ENCODE results near the gene MORF4L1.
A peak's percentile ranks its signal among the peaks of the same experiment; 100 is the strongest.
"Not testable (repeated sequence)": the region's sequence is repeated elsewhere in the genome, so short reads cannot be mapped to it uniquely, and the experiment has no call there.

MORF4L1 gene

GRCh38 chr15:78925956-78926743 lies 53.5 kb downstream of the MORF4L1 start:
- DNase-seq (ENCODE audit: low read depth in 2 of 2): no peak

GRCh38 chr15:78927077-78927790 lies 54.5 kb downstream of the MORF4L1 start:
- DNase-seq (ENCODE audit: low read depth in 2 of 2): no peak

- DNase-seq (ENCODE audit: low read depth in 2 of 2): not testable (repeated sequence)
Observed at GRCh38 chr15:78928176-78928575, 55.5 kb downstream of the MORF4L1 start.

- no peak for DNase-seq (ENCODE audit: low read depth in 2 of 2)
Observed at GRCh38 chr15:78928616-78929093, 56.0 kb downstream of the MORF4L1 start.

- DNase-seq (ENCODE audit: low read depth in 2 of 2): no peak
Observed at GRCh38 chr15:78929536-78930264, 57.0 kb downstream of the MORF4L1 start.

- no peak for DNase-seq (ENCODE audit: low read depth in 2 of 2)
Observed at GRCh38 chr15:78930577-78931388, 58.1 kb downstream of the MORF4L1 start.

GRCh38 chr15:78931439-78932257 lies 59.0 kb downstream of the MORF4L1 start:
- DNase-seq (ENCODE audit: low read depth in 2 of 2): no peak

- DNase-seq (ENCODE audit: low read depth in 2 of 2): no peak
Observed at GRCh38 chr15:78932258-78932808, 59.6 kb downstream of the MORF4L1 start.

- no peak for DNase-seq (ENCODE audit: low read depth in 2 of 2)
Observed at GRCh38 chr15:78933187-78933822, 60.6 kb downstream of the MORF4L1 start.

- no peak for DNase-seq (ENCODE audit: low read depth in 2 of 2)
Observed at GRCh38 chr15:78933823-78934654, 61.3 kb downstream of the MORF4L1 start.

- no peak for DNase-seq (ENCODE audit: low read depth in 2 of 2)
Observed at GRCh38 chr15:78934655-78935023, 61.9 kb downstream of the MORF4L1 start.

- DNase-seq (ENCODE audit: low read depth in 2 of 2): no peak
Observed at GRCh38 chr15:78937132-78937739, 64.5 kb downstream of the MORF4L1 start.

- no peak for DNase-seq (ENCODE audit: low read depth in 2 of 2)
Observed at GRCh38 chr15:78938658-78939488, 66.2 kb downstream of the MORF4L1 start.

- no peak for DNase-seq (ENCODE audit: low read depth in 2 of 2)
Observed at GRCh38 chr15:78942741-78943140, 70.1 kb downstream of the MORF4L1 start.

GRCh38 chr15:78943692-78944091 lies 71.0 kb downstream of the MORF4L1 start:
- DNase-seq (ENCODE audit: low read depth in 2 of 2): no peak

- no peak for DNase-seq (ENCODE audit: low read depth in 2 of 2)
Observed at GRCh38 chr15:78944202-78944625, 71.5 kb downstream of the MORF4L1 start.

- DNase-seq (ENCODE audit: low read depth in 2 of 2): peak; percentile 59 to 69
Observed at GRCh38 chr15:78944669-78945407, 72.1 kb downstream of the MORF4L1 start, which contains the start of gene CTSH. Gene CTSH (minus strand): TSS chr15:78945046. CDS start chr15:78944981, 65 bp downstream.

Data from stimulated activated CD4-positive, alpha-beta T cell treated with anti-CD3 and anti-CD28 coated beads, Interleukin-4, amount 100 ng/mL, for 48 hours (primary cell).